ENCODE measurements around the gene E2F6.

DNA sequence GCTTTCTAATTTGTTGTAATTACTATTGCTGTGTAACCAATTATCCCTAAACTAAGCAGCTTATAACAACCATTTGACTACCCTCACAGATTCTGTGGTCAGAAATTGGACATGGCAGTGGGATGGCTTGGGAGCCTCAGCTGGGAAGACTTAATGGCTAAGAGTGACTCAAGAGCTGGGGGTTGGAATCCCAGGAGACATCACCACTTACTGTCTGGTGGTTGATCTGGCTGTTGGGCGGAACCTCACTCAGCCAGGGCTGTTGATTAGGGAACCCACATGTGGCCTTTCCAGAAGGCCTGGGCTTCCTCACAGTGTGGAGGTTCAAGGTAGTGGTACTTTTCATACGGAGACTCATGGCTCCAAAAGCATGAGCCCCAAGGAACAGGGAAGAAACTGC lies 49.8 kb downstream of the E2F6 start:
- TF ChIP-seq, protein P1, sequence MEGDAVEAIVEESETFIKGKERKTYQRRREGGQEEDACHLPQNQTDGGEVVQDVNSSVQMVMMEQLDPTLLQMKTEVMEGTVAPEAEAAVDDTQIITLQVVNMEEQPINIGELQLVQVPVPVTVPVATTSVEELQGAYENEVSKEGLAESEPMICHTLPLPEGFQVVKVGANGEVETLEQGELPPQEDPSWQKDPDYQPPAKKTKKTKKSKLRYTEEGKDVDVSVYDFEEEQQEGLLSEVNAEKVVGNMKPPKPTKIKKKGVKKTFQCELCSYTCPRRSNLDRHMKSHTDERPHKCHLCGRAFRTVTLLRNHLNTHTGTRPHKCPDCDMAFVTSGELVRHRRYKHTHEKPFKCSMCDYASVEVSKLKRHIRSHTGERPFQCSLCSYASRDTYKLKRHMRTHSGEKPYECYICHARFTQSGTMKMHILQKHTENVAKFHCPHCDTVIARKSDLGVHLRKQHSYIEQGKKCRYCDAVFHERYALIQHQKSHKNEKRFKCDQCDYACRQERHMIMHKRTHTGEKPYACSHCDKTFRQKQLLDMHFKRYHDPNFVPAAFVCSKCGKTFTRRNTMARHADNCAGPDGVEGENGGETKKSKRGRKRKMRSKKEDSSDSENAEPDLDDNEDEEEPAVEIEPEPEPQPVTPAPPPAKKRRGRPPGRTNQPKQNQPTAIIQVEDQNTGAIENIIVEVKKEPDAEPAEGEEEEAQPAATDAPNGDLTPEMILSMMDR (IDR thresholded peaks at IDR 0.05 in 4 of 5, conservative IDR thresholded peaks at IDR 0.05 in 1 of 5), result no peak
- TF ChIP-seq POLR2A (IDR thresholded peaks at IDR 0.05), result no peak
